AG09319 (cell line): Measurements from ENCODE around the gene OR2V2.

Experiments
- DNase-seq: peaks from one replicate; pipeline ENCODE4 v3.0.0-alpha.2; 2010; ENCODE audit warnings: low read depth; ENCODE audit errors: extremely low read depth
- TF ChIP-seq, protein P1 (sequence below): IDR thresholded peaks from 2 replicates; pipeline ENCODE4 v1.5.1; 2011; ENCODE audit warnings: low read depth, mild to moderate bottlenecking, inconsistent platforms, low read length, moderate library complexity

The OR2V2 gene

DNA sequence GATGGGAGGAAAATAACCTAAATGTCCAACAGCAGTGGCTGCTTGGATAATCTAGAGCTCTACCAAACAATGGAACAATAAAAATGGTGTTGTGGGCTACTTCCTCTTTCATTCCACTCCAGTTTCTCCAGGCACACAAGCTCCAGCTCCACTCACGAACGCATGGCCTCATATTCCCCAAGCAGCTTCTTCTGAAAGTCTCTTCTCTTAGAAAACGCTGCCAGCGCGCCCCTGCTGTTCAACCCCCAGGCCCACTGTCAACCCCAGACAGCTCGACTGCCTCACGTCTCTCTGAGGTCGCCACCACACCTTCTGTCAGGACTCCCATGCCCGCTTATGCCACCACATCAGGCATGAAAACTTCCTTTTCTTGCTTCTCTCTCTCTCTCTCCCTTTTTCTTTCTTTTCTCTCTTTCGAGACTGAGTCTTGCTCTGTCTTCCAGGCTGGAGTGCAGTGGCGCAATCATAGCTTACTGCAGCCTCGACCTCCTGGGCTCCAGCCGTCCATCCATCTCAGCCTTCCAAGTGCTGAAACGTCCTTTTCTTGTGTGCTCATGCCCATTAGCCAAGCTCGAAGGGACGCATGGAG, 16.2 kb downstream of the OR2V2 start:
- TF ChIP-seq, protein P1, sequence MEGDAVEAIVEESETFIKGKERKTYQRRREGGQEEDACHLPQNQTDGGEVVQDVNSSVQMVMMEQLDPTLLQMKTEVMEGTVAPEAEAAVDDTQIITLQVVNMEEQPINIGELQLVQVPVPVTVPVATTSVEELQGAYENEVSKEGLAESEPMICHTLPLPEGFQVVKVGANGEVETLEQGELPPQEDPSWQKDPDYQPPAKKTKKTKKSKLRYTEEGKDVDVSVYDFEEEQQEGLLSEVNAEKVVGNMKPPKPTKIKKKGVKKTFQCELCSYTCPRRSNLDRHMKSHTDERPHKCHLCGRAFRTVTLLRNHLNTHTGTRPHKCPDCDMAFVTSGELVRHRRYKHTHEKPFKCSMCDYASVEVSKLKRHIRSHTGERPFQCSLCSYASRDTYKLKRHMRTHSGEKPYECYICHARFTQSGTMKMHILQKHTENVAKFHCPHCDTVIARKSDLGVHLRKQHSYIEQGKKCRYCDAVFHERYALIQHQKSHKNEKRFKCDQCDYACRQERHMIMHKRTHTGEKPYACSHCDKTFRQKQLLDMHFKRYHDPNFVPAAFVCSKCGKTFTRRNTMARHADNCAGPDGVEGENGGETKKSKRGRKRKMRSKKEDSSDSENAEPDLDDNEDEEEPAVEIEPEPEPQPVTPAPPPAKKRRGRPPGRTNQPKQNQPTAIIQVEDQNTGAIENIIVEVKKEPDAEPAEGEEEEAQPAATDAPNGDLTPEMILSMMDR, result no peak
- DNase-seq, result no peak

DNA sequence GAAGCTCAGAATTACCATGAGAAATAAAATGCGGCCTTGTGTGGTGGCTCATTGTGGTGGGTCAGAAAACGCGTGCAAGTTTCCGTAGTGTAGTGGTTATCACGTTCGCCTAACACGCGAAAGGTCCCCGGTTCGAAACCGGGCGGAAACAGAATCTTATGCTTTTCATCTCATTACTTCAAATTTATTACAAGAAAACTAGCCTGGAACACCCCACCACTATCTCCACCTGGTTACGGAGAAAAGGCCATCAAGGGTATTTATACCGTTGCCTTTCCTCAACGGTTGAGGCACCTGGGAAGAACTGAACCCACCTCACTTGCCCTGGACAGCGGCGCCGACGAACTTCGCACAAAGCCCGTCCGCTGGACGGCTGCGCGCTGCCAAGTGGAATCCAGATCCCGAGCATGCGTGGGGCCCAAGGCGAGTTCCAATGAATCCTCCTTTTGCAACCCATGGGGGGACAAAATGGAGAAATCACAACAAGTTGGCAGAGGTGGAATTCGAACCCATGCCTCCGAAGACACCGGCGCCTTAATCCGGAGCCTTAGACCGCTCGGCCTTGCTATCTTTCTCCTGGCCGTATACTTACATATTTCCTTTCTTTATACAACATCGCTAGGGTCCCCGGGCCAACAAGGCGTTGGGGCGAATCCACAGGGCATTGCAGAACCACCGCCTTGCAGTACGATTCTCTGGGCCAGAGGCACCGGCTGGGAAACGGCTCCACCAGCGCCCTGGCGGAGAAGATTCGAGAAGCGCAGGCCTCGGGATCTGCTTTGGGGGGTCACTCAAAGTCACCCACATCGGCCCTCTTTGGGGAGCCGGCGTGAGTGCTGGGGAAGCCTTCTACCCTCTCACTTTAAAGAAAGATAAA, 16.9 kb downstream of the OR2V2 start:
- TF ChIP-seq, protein P1, result no peak
- DNase-seq, result no peak

DNA sequence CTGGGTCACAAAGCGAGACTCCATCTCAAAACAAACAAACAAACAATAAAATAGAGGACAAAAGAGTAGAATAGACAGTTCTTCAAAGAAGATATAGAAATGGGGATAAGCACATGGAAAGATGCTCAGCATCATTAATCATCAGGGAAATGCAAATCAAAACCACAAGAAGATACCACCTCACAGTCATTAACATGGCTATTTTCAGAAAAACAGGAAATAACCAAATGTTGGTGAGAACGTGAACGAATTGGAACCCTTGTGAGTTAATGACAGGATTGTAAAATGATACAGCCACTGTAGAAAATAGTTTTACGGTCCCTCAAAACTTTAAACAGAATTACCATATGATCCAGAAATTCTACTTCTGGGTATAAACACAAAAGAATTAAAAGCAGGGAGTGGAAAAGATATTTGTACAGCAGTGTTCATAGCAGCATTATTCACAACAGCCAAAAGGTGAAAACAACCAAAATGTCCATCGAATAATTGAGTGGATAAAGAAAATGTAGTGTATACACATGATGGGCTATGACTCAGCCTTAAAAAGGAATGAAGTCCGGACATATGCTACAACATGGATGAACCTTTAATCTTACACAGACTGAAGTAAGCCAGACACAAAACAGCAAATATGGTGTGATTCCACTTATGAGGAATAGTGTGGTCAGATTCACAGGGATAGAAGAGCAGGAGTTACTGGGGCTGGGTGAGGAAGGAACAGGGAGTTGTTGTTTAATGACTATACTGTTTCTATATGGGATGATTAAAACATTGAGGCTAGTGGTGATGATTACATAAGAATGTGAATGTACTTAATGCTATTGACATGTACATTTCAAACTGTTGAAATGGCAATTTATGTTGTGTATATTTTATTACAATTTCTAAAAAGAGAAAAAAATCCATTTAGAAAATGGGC, 19.7 kb downstream of the OR2V2 start:
- TF ChIP-seq, protein P1, result no peak
- DNase-seq, result no peak

DNA sequence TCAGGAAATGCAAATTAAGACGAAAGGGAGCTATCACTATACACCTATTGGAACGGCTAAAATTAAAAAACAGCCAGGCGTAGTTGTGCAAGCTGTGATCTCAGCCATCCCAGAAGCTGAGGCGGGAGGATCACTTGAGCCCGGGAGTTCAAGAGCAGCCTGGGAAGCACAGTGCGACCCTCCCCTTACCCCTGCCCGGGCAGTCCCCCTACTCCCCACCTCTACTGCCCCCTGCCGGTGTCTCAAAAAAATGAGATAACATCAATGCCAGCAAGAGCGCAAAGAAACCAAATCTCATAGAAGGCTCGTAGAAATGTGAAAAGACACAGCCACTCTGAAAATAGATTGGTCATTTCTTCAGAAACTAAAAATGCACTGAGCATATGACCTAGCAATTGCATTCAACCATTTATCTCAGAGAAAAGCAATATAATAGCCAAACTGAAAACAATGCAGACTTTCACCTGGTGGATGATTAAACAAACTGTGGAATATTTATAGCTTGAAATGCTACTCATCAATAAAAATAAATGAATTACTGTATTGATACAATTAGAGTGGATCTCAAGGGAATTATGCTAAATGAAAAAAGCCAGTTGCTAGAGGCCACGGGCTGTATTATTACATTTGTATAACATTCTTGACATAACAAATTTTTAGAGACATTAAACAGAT, 20.6 kb downstream of the OR2V2 start:
- TF ChIP-seq, protein P1, result peak; percentile 38
- DNase-seq, result no peak

DNA sequence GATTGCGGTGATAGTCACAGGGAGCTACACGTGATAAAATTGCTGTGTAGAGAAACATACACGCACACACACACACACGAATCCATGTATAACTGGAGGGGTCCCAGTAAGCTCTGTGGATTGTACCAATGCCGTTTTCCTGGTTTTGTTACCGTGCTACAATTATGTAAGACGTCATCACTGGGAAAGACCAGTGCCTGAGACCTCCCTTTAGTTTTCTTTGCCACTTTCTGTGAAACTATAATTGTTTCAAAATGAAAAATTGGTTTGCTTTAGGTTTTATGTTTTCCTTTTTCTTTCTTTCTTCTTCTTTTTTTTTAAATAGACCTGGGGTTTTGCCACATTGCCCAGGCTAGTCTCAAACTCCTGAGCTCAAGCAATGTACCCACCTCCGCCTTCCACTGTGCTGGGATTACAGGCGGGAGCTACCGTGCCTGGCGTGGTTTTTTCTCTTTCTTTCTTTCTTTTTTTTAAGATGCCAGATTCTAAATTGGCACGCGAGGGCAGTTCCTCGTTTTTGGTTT, 21.3 kb downstream of the OR2V2 start:
- TF ChIP-seq, protein P1, result no peak
- no peak for DNase-seq

DNA sequence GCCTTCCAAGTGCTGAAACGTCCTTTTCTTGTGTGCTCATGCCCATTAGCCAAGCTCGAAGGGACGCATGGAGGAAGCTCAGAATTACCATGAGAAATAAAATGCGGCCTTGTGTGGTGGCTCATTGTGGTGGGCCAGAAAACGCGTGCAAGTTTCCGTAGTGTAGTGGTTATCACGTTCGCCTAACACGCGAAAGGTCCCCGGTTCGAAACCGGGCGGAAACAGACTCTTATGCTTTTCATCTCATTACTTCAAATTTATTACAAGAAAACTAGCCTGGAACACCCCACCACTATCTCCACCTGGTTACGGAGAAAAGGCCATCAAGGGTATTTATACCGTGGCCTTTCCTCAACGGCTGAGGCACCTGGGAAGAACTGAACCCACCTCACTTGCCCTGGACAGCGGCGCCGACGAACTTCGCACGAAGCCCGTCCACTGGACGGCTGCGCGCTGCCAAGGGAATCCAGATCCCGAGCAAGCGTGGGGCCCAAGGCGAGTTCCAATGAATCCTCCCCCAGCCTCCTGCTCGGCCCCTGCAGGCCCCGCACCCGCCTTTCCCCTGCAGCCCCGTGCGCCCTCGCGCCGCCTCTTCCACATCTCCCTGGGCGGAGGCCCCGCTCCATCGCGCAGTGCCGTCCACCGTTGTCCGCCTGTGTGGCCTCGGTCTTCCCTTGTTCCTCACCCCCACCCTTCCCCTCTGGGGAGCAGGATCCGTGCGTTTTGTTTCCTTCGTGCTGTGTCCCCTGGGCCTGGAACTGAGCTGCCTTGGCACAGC, 22.3 kb downstream of the OR2V2 start:
- peak; percentile 46 for DNase-seq
